HG03135 (cell line): Measurements from ENCODE around the gene GSTM1.
"Not testable (repeated sequence)": the region's sequence is repeated elsewhere in the genome, so short reads cannot be mapped to it uniquely, and the experiment has no call there.

Experiments used
- ATAC-seq: cut with Tn5 transposase; IDR thresholded peaks from one replicate; pipeline ENCODE4 v1.9.1; 2021; ENCODE audit warnings: mild to moderate bottlenecking, moderate library complexity; ENCODE audit not compliant: unreplicated experiment

GSTM1 gene

DNA sequence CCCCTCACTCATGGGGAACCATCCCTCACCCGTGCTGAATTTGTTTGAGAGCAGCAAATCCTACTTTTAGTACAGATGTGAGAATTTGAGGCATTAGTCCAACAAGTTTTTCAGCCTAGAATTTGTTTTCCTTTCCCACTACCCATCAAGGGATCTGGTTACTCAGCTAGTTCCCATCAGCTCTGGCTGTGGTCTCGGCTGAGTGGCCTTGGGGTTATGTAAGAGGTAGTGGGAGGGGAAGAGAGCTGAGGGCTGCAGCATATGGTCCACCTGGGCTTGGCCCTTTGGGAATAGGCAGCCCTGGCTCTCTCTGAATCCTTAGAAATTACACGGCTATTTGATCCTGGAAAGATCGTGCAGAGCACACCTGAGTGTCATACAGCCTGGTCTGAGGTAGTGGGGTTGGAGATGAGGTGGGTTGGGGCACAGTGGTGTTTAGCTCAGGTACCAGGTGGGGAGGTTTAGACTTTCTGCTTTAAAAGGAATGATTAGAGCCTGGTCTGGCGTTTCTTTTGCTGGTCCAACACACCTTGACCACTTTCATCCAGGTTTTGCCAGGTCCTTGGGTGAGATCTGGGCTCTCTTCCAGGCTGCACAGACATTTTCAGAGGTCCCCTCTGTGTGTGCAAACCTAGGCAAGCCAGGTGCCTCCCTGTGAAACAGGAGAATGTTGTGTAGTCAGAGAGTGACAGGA is 27.5 kb upstream of the GSTM1 start:
- no peak for ATAC-seq

DNA sequence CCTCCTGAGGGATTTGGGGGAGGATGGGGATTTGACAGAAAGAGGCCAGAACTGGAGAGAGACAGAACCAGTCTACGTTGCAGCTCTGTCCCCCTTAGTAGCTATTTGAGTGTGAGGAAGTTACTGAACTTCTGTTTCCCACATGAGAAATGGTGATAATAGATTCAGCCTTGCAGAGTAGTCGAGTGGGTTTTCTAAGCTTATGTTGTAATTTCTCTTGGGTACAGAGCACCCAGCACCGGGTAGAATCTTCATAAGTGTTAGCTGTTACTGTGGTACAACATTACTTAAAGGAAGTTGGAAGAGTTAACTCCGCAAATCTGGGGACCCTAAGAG is 27.0 kb upstream of the GSTM1 start:
- ATAC-seq: not testable (repeated sequence)

DNA sequence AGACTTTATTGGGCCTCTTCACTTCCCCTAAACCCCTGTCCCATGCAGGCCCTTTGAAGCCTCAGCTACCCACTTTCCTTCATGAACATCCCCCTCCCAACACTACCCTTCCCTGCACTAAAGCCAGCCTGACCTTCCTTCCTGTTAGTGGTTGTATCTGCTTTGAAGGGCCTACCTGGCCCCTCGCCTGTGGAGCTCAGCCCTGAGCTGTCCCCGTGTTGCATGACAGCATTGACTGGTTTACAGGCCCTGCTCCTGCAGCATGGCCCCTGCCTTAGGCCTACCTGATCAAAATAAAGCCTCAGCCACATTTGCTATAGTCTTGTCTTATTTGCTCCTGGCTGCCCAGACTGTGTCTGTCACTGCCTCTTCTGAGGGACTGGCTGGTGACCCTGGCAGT is 26.2 kb upstream of the GSTM1 start:
- ATAC-seq: no peak

DNA sequence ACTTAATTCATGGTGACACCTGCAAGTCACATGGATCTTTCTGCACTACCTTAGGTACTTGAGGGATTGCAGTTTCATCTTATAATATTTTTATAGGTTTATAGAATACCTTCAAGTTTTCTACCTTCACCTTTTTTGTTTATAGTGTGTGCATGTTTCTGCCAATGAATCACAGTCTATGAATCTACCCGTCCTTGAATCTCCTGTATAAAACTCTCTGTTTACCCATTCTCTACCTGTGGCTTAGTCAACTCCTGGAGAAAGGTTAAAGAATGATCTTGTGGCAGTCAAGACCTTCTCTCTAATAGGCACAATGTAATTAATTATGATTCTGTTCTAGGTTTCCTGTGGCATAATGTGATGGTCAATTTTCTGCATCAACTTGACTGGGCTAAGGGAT is 22.9 kb upstream of the GSTM1 start:
- no peak for ATAC-seq

DNA sequence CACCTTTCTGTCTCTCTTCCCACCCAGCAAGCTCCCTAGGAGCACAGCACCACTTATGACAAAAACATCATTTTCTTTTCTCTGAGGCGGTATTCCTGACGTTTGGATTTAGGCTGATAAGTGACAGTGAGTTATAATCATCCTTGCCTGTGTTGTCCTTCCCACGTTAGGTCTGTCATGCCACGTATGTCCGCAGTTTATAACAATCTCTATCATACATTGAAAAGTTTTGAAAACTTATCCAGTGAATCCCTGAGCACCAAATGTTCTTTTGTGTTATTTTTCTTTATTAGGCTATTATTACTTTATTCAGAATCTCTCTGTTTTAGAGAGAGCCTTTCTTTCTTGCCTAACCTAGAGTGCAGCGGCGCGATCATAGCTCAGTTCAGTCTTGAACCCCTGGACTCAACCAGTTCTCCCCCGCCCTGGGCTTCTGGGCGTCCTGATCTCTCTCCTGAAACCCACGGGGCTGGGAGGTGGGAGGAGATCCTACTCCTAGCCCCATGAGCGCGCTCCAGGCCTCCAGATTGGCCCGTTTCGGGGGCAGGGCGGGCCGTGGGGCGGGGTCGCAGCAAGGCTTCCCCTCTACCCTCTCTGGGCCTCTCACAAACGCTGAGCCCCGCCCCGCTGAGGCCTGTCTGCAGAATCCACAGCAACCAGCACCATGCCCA is 20.0 kb upstream of the GSTM1 start, which contains the start of gene GSTM2:
Gene GSTM2, plus strand, starts transcription at position 606 of the 671 bp plus-strand sequence. Its CDS starts 59 bp downstream, at position 665.
- peak; percentile 85 for ATAC-seq

DNA sequence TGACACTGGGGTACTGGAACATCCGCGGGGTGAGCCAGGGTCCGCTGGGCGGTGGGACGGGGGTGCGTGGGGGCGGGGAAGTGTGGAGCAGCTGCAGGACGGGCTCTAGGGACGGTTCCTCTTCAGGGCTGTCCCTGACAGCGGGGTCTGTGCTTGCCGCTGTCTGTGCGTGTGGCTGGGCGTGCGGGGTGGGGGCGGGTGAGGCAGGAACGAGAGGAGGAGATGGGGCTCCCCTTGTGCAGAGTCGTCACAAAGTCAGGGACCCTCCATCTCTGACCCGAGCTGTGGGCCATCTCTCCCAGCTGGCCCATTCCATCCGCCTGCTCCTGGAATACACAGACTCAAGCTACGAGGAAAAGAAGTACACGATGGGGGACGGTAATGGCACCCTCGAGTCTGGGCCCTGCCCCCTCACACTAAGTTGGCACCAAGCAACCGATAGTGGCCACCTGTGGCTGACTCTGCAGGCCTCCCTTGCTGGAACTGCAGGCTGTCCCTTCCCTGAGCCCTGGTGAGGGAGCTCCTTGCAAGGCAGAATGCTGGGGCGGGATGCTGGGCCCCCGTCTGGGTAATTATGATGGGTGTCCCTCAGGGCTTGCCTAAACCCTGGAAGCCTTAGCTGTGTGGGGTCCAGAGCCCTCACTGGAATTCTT is 19.4 kb upstream of the GSTM1 start:
- ATAC-seq: peak; percentile 43

DNA sequence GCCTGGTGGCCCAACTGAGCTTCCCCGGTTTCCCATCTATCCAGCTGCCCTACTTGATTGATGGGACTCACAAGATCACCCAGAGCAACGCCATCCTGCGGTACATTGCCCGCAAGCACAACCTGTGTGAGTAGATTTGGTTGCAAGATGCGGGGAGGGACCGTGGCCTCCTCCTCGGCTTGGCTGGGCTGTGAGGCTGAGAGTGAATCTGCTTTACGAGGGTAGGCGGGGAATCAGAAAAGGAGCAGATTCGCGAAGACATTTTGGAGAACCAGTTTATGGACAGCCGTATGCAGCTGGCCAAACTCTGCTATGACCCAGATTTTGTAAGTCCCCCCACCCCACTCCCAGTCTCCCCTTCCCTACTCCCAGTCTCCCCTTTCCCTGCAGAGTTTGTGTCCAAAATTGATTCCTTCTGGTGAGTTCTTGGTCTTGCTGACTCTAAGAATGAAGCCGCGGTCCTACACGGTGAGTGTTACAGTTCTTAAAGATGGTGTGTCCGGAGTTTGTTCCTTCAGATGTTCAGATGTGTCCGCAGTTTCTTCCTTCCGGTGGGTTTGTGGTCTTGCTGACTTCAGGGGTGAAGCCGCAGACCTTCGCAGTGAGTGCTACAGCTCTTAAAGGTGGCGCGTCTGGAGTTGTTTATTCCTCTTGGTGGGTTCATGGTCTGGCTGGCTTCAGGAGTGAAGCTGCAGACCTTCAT is 18.2 kb upstream of the GSTM1 start:
- no peak for ATAC-seq

DNA sequence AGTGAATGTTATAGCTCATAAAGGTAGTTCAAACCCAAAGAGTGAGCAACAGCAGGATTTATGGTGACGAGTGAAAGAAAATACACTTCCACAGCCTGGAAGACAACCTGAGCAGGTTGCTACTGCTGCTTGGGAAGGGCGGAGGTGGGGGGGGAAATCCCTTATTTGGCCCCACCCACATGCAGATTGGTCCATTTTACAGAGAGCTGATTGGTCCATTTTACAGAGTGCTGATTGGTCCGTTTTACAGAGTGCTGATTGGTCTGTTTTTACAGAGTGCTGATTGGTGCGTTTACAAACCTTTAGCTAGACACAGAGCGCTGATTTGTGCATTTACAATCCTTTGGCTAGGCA is 17.7 kb upstream of the GSTM1 start:
- not testable (repeated sequence) for ATAC-seq

DNA sequence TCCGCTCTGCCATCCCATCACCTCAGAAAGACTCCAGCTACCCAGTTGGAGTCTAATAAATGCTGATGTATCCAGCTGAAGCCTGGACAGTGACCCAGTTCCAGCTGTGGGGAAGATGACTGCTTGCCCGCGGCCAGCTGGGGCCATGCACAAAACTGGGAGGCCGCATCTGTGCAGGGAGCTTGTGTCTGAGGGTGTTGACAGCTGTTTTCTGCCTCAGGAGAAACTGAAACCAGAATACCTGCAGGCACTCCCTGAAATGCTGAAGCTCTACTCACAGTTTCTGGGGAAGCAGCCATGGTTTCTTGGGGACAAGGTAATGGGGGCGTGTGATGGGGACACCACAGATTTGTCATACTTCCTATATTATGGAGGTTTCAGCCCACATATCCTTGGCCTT is 16.6 kb upstream of the GSTM1 start:
- no peak for ATAC-seq

DNA sequence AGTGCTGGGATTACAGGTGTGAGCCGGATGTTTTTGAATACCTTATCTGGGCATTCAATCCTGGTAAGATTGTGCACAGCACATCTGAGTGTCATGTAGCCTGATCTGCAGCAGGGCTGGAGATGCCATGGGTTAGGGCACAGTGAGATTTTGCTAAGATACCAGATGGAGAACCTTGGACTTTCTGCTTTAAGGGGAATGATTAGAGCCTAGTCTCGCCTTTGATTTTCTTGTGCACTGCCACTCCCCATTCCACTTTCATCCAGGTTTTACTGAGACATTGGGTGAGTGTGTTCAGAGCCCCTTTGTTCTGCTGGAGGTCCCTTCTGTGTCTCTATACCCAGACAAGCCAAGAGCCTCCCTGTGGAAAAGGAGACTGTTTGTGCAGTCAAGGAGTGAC is 13.8 kb upstream of the GSTM1 start:
- not testable (repeated sequence) for ATAC-seq

DNA sequence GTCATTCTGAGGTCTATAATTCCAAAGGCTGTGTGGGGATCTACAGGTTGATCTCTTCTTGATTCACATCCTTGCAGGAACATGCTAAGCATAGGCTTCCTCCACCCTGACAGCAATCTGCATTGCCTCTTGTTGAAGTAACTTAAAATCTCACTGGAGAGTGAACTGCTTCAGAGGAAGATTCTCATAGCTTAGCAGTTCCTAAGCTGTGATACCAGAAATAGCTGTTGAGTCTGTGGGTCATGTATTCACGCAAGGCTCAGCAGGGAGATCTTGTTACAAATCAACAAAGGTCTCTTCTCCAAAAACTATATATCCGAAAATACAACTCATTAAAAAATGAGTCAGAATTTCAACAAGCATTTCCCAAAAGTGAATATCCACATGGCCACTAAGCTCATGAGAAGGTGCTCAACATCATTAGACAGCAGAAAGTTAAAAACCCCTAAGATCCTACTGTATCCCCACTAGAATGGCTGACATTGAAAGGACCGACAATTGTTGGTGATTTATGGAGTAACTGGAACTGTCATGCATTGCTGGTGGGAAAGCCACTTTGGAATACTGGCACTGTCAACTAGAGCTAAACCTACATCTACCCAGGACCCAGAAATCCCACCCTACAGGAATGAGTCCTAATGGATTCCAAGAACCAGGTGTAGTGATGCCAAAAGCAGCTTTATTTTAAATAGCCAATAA is 10.8 kb upstream of the GSTM1 start:
- not testable (repeated sequence) for ATAC-seq

DNA sequence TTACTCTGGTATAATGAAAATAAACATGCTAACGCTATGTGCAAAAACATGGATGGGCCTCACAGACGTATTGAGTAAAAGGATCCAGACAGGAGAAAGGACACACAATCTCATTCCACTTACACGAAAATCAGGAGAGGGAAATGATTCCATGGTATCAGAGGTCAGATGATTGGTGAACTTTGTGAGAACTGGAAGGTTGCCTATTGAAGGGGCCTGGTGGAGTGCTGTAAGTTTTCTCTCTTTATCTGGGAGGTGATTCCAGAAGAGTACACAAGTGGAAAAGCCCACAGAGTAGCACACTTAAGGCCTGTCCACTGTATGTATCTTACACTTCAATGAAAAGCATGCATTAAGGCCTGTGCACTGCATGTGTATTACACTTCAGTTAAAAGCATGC is 10.2 kb upstream of the GSTM1 start:
- no peak for ATAC-seq

DNA sequence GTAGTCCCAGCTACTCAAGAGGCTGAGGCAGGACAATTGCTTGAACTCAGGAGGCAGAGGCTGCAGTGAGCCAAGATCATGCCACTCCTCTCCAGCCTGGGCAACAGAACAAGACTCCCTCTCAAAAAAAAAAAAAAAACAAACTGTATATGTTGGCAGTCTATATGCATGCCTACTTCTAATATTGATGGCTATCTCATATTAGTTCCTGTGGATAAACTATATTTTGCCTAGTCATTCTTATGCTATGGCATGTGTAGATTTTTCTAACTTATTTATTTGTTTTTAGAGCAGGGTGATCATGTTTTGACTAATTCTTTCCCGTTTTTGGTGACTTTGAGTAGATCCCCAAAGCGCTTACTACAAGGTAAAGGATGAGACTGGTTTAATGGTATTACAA is 9.0 kb upstream of the GSTM1 start:
- not testable (repeated sequence) for ATAC-seq

DNA sequence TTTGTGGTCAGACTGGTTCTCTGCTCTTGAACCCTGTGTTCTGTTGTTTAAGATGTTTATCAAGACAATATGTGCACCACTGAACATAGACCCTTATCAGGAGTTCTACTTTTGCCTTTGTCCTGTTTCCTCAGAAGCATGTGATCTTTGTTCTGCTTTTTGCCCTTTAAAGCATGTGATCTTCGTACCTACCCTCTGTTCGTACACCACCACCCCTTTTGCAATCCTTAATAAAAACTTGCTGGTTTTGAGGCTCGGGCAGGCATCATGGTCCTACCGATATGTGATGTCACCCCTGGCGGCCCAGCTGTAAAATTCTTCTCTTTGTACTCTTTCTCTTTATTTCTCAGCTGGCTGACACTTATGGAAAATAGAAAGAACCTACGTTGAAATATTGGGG is 2.8 kb upstream of the GSTM1 start:
- not testable (repeated sequence) for ATAC-seq

DNA sequence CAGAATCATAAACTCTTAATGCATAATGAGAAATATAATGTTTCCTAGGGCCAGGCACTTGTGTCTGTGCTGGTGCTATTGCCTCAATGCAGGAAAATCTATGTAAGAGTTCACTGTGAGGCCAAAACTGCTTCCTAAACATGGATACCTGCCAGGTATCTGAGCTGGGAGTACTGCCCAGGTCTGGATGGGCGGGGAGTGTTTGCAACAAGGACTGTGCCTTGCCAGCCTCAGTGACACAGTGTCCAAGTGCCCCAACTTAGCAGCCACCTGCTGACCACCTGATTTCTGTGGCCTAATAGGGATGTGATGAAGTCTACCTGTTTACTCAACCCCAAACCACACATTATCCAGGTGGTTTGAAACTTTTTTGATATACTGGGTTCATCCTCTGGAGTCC is 2.2 kb upstream of the GSTM1 start:
- ATAC-seq: not testable (repeated sequence)

DNA sequence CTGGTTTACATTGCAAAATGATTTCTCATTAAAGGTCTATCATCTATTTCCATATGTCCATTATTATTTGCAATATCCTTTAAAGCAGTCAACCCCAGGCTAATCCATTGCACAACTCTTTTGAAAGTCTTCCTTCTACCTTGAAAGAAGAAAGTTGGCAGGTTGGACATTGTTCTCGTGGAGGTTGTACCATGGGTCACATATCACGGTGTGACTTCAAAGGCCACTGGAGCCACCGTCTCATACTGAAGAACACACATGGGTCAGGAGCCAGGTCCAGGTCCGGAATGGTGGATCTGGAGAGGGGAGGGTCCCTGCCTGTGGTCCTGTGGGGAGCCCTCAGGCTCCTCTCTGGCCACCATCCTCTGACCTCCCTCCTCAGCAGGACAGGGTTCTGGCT is 1.7 kb upstream of the GSTM1 start:
- ATAC-seq: not testable (repeated sequence)

DNA sequence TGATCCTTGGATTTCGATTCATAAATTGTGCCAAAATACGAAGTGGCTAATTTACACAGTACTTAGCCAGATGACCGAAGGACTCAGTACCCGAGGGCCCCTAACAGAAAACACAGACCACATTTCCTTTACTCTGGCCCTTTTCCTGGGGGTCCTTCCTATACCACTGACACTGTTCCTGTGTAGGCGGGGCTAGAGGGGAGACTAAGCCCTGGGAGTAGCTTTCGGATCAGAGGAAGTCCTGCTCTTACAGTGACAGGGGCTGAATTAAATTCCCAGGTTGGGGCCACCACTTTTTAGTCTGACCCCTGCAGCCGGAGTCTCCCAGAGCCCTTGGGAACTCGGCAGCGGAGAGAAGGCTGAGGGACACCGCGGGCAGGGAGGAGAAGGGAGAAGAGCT is 508 bp upstream of the GSTM1 start:
- ATAC-seq: not testable (repeated sequence)

DNA sequence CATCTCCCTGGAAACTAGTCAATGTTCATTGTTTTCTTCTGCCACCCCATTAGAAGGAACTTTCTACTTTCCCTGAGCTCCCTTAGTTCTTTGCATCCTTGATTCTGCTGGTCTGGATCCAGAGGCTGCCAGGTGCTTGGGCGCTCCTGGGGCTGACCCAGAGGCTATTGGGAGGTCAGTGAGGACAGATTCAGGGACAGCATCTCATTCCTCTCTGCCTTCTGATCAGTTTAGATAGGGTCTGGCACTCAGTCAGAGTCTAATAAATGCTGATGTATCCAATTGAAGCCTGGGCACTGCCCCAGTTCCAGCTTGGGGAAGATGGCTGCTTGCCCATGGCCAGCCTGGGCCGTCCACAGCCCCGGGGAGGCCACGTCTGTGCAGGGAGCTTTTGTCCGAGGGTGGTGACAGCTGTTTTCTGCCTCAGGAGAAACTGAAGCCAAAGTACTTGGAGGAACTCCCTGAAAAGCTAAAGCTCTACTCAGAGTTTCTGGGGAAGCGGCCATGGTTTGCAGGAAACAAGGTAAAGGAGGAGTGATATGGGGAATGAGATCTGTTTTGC is 2.3 kb downstream of the GSTM1 start:
- ATAC-seq: no peak

DNA sequence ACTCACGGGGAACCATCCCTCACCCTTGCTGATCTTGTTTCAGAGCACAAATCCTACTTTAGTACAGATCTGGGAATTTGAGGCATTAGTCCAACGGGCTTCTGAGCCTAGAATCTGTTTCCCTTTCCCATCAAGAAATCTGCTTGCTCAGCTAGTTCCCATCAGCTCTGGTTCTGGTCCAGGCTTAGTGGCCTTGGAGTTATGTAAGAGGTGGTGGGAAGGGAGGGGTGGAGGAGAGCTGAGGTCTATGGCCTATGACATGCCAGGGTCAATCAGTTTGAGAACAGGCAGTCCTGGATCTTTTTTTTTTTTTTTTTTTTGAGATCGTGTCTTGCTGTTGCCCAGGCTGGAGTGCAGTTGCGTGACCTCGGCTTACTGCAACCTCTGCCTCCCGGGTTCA is 4.1 kb downstream of the GSTM1 start:
- ATAC-seq: no peak

DNA sequence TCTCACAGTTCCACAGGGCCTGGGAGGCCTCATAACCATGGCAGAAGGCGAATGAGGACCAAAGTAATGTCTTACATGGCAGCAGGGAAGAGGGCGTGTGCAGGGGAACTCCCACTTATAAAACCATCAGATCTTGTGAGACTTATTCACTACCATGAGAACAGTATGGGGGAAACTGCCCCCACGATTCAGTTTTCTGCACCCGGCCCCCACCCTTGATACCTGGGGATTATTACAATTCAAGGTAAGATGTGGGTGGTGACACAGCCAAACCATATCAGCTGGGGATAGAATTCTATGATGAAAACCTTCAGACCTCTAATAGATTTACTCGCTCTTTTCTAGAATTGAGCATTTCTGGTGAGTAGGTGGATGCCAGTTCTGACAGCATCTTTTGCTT is 6.8 kb downstream of the GSTM1 start:
- not testable (repeated sequence) for ATAC-seq

DNA sequence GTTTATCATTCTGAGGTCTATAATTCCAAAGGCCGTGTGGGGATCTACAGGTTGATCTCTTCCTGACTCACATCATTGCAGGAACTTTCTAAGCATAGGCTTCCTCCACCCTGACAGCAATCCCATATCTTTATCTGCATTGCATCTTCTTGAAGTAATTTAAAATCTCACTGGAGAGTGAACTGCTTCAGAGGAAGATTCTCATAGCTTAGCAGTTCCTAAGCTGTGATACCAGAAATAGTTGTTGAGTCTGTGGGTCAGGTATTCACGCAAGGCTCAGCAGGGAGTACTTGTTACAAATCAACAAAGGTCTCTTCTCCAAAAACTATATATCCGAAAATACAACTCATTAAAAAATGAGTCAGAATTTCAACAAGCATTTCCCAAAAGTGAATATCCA is 7.5 kb downstream of the GSTM1 start:
- ATAC-seq: not testable (repeated sequence)
